T-helper 17 cell (primary cell): ENCODE data around the gene CCND2. TPM values are rescaled to one million over a fixed set of nuclear protein-coding genes. Genes with fewer than 3 reads are reported as not detected.

Source experiments
- ATAC-seq: fragments of 150-1000 bp; cut with Tn5 transposase; 2 replicates; pipeline ENCODE4 v1.10.0; 2021; ENCODE audit warnings: mild to moderate bottlenecking, moderate library complexity
- DNase-seq, 3 donors: peaks; one replicate each; pipeline versions ENCODE4 v3.0.0 to v3.0.0-alpha.2; 2020 to 2021
- H3K9me3 ChIP-seq: one replicate; pipeline ENCODE4 v1.7.0; 2013; ENCODE audit warnings: low read length, mild to moderate bottlenecking; ENCODE audit not compliant: control insufficient read depth, poor library complexity, severe bottlenecking
- H3K27ac Mint-ChIP-seq: one replicate; pipeline ENCODE4 v1.8.0; 2022; ENCODE audit warnings: mild to moderate bottlenecking, moderate library complexity, mixed read lengths
- H3K27me3 Mint-ChIP-seq: one replicate; pipeline ENCODE4 v1.8.0; 2022; ENCODE audit warnings: mixed read lengths
- H3K36me3 Mint-ChIP-seq: one replicate; pipeline ENCODE4 v1.8.0; 2022; ENCODE audit warnings: low read depth, mixed read lengths
- H3K4me1 Mint-ChIP-seq: one replicate; pipeline ENCODE4 v1.8.0; 2022; ENCODE audit warnings: mild to moderate bottlenecking, mixed read lengths
- H3K4me3 Mint-ChIP-seq: one replicate; pipeline ENCODE4 v1.8.0; 2022; ENCODE audit warnings: mild to moderate bottlenecking, moderate library complexity, mixed read lengths
- total RNA-seq, 4 donors: library from RNA in 2 of 4; stranded (reverse) in 2 of 4; gene quantifications; one replicate each; pipeline ENCODE4 v1.2.3 and lab custom pipeline; 2022 to 2026

The CCND2 gene
- 100 to 1,000 TPM; 197 to 225 TPM for total RNA-seq
- 410 to 488 reads per million in 2 donors for total RNA-seq (lab: John Stamatoyannopoulos, UW)

DNA sequence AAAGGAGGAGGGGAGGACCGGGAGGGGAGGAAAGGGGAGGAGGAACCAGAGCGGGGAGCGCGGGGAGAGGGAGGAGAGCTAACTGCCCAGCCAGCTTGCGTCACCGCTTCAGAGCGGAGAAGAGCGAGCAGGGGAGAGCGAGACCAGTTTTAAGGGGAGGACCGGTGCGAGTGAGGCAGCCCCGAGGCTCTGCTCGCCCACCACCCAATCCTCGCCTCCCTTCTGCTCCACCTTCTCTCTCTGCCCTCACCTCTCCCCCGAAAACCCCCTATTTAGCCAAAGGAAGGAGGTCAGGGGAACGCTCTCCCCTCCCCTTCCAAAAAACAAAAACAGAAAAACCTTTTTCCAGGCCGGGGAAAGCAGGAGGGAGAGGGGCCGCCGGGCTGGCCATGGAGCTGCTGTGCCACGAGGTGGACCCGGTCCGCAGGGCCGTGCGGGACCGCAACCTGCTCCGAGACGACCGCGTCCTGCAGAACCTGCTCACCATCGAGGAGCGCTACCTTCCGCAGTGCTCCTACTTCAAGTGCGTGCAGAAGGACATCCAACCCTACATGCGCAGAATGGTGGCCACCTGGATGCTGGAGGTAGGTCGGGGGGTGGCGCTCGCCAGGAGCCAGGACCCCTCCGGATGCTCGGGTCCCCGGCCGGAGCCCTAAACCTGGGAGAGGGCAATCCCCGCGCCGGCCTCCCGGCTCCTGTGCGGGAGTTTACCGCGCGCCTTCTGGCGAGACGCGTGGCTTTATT is at the start of gene CCND2:
Gene CCND2 (plus strand): TSS at position 111 of the 744 bp plus-strand sequence. CDS start 279 bp downstream, at position 390.
- H3K27me3 Mint-ChIP-seq = peaks cover under 1% of the 10 kb centered on the region
- H3K36me3 Mint-ChIP-seq = peaks cover 7% of the 10 kb centered on the region
- DNase-seq (peak; percentile 51 to 64 (median 59)), ATAC-seq (peak; percentile 21)
- peak within 1 kb of the TSS; percentile 97 for H3K4me3 Mint-ChIP-seq
- peaks cover 31% of the 10 kb centered on the region for H3K4me1 Mint-ChIP-seq
- H3K27ac Mint-ChIP-seq = peak within 1 kb of the TSS; percentile 97
- no peaks in the 10 kb centered on the region for H3K9me3 ChIP-seq

GRCh38 chr12:4224206-4224889 is 49.2 kb upstream of the CCND2 start:
- ATAC-seq (peak; percentile 42), DNase-seq (no peak)
- H3K4me3 Mint-ChIP-seq = peak overlapping the region; percentile 21
- peaks cover 18% of the 10 kb centered on the region for H3K4me1 Mint-ChIP-seq
- H3K9me3 ChIP-seq = no peaks in the 10 kb centered on the region
- no peak overlapping the region for H3K27ac Mint-ChIP-seq
- H3K36me3 Mint-ChIP-seq = peaks cover 2% of the 10 kb centered on the region
- H3K27me3 Mint-ChIP-seq = peaks cover 38% of the 10 kb centered on the region

DNA sequence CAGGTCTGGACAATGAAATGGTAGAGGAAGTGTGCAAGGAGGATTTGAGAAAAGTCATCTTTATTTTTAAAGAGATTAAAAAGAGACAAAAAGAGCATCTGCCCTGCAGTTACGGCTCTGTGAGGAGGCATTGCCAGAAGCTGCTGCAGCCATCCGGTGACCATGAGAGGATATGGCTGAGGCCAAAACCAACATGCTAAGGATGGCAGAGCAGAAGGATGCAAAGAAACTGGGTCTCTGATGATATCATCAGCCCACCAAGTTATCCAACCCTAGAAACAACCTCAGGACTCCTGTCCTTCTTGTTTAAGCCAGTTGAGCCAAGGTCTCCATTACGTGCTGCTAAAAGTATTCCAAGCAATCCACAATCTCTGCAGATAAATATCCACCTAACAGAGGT is 48.0 kb upstream of the CCND2 start:
- DNase-seq (no peak), ATAC-seq (no peak)
- no peaks in the 10 kb centered on the region for H3K9me3 ChIP-seq
- Mint-ChIP-seq H3K4me1 (peaks cover 22% of the 10 kb centered on the region), H3K4me3 (no peak overlapping the region), H3K36me3 (peaks cover 2% of the 10 kb centered on the region), H3K27ac (no peak overlapping the region), H3K27me3 (peaks cover 36% of the 10 kb centered on the region)

DNA sequence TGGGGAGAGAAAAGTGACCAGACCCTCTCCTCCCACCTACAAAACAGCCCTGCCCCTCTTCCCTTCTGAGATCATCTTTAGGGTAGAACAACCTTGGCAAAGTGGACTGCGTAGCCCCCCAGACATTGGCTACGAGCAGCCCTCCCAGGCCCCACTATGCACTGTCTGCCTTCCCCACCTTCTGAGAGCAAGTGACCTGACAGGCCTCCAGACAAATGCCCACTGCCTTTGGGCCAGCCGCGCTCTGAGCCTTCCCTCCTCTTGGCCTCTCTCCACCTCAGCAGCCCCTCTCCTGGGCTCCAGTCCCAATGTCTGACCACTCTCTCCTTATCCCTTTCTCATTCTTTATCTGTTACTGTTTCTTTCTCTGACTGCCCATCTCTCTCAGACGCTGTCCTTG is 46.5 kb upstream of the CCND2 start:
- DNase-seq (no peak), ATAC-seq (no peak)
- Mint-ChIP-seq H3K36me3 (peaks cover 2% of the 10 kb centered on the region), H3K4me1 (peaks cover 25% of the 10 kb centered on the region), H3K4me3 (no peak overlapping the region), H3K27ac (peak overlapping the region; percentile 69), H3K27me3 (peaks cover 40% of the 10 kb centered on the region)
- no peaks in the 10 kb centered on the region for H3K9me3 ChIP-seq

DNA sequence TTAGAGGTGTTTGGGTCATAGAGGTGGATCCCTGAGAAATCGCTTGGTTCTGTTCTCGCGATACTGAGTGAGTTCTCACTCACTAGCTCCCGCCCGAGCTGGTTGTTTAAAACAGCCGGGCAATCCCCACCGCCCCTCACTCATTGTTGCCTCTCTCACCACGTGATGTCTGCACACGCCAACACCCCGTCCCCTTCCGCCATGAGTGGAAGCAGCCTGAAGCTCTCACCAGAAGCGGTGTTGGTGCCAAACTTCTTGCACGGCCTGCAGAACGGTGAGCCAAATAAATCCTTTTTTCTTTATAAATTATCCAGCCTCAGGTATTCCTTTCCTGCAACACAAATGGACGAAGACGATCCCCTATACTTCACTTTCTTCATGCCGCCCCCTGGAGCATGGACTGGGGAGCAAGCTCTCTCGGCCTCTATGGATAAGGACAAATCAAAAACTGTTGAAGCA is 45.4 kb upstream of the CCND2 start:
- Mint-ChIP-seq H3K4me3 (no peak overlapping the region), H3K27ac (no peak overlapping the region), H3K4me1 (peaks cover 25% of the 10 kb centered on the region), H3K36me3 (peaks cover 2% of the 10 kb centered on the region), H3K27me3 (peaks cover 42% of the 10 kb centered on the region)
- DNase-seq (no peak), ATAC-seq (no peak)
- no peaks in the 10 kb centered on the region for H3K9me3 ChIP-seq

GRCh38 chr12:4230526-4230925 is 43.0 kb upstream of the CCND2 start:
- no peak overlapping the region for H3K27ac Mint-ChIP-seq
- no peak for ATAC-seq

DNA sequence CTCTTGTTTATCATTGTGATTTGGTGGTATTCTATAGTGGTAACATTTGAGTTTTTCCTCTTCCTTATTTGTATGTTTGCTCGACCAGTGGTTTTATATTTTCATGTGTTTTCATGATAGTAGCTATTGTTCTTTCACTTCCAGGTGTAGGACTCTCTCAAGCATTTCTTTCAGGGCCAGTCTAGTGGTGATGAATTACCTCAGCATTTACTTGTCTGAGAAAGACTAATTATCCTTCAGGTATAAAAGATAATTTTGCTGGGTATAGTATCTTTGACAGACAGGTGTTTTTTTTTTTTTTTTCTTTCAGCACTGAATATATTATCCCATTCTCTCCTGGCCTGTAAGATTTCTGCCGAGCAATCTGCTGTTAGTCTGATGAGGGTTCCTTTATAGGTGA is 35.0 kb upstream of the CCND2 start:
- Mint-ChIP-seq H3K27me3 (peaks cover 6% of the 10 kb centered on the region), H3K4me3 (no peak overlapping the region), H3K36me3 (peaks cover 2% of the 10 kb centered on the region), H3K27ac (no peak overlapping the region), H3K4me1 (peaks cover 4% of the 10 kb centered on the region)
- DNase-seq (no peak), ATAC-seq (no peak)
- H3K9me3 ChIP-seq = peaks cover 6% of the 10 kb centered on the region

More at GRCh38 chr12:4230526-4230925, 43.0 kb upstream of the CCND2 start:
- Mint-ChIP-seq H3K4me3 (no peak overlapping the region), H3K36me3 (peaks cover 2% of the 10 kb centered on the region), H3K4me1 (peaks cover 15% of the 10 kb centered on the region), H3K27me3 (peaks cover 21% of the 10 kb centered on the region)
- no peaks in the 10 kb centered on the region for H3K9me3 ChIP-seq
- no peak for DNase-seq

GRCh38 chr12:4239746-4240145 is 33.8 kb upstream of the CCND2 start:
- no peak for ATAC-seq

GRCh38 chr12:4240161-4240783 is 33.3 kb upstream of the CCND2 start:
- peaks cover 6% of the 10 kb centered on the region for H3K9me3 ChIP-seq
- Mint-ChIP-seq H3K36me3 (peaks cover 6% of the 10 kb centered on the region), H3K27me3 (peaks cover 23% of the 10 kb centered on the region), H3K27ac (no peak overlapping the region), H3K4me3 (no peak overlapping the region), H3K4me1 (peaks cover 6% of the 10 kb centered on the region)
- ATAC-seq (no peak), DNase-seq (no peak)

More at GRCh38 chr12:4239746-4240145, 33.8 kb upstream of the CCND2 start:
- H3K9me3 ChIP-seq = peaks cover 6% of the 10 kb centered on the region
- peaks cover 17% of the 10 kb centered on the region for H3K27me3 Mint-ChIP-seq
- peaks cover 6% of the 10 kb centered on the region for H3K36me3 Mint-ChIP-seq
- DNase-seq = no peak
- no peak overlapping the region for H3K27ac Mint-ChIP-seq
- H3K4me3 Mint-ChIP-seq = no peak overlapping the region
- peaks cover 4% of the 10 kb centered on the region for H3K4me1 Mint-ChIP-seq

DNA sequence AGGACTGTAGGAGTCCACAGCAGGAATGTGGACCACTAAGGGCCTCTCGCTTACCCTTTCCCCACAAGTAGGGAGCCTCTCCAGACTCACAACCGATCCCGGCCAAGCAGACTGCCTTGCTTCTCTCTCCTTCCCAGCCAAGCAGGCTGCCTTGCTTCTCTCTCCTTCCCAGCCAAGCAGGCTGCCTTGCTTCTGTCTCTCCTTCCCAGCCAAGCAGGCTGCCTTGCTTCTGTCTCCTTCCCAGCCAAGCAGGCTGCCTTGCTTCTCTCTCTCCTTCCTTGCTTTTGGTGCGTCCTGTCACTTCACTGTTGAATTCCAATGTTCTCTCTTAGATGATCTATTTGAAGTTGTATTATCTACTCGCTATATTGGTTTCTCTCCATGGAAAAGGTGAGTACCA is 32.6 kb upstream of the CCND2 start:
- H3K27ac Mint-ChIP-seq = no peak overlapping the region
- no peak overlapping the region for H3K4me3 Mint-ChIP-seq
- peaks cover 26% of the 10 kb centered on the region for H3K27me3 Mint-ChIP-seq
- peaks cover 6% of the 10 kb centered on the region for H3K4me1 Mint-ChIP-seq
- no peak for DNase-seq
- peaks cover 6% of the 10 kb centered on the region for H3K9me3 ChIP-seq
- no peak for ATAC-seq
- peaks cover 6% of the 10 kb centered on the region for H3K36me3 Mint-ChIP-seq

DNA sequence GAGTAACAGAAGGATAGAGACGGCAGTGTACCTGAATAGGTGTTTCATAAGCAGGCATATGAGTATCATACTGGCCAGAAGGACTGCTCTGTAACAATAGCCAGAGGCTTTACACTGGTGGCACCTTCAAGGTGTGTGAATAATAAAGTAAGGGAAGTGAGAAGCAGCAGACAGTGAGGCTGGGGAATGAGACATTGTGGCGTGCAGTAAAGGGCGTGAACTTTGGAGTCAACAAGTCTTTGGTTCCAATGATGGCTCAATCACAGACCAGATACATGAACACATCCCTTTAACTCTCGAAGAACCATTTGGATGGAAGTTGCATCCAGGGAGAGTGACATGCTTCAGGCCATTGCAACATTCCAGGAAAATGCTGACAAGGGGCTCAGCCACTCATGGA is 32.0 kb upstream of the CCND2 start:
- peaks cover 26% of the 10 kb centered on the region for H3K27me3 Mint-ChIP-seq
- peaks cover 6% of the 10 kb centered on the region for H3K9me3 ChIP-seq
- no peak overlapping the region for H3K27ac Mint-ChIP-seq
- H3K4me3 Mint-ChIP-seq = no peak overlapping the region
- ATAC-seq (no peak), DNase-seq (no peak)
- H3K36me3 Mint-ChIP-seq = peaks cover 6% of the 10 kb centered on the region
- H3K4me1 Mint-ChIP-seq = peaks cover 6% of the 10 kb centered on the region

DNA sequence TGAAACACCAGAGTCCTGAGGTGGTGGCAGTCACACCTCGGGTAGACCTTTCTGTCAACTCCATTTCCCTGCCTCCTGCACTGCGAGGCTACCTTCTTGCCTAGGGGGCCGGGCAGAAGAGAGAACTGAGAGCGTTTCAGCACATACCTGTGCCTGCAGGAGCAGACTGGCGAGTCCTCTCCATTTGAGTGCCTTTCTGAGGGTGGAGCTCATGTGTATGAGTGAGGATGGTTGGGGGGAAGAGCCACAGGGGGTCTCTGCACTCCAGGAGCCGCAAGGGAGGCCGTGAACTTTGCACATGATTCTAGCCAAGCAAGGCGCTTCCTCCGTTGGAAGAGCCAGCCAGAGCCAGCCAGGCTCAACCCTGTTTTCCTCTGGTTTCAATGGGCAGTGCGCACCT is 31.0 kb upstream of the CCND2 start:
- H3K4me1 Mint-ChIP-seq = peaks cover 6% of the 10 kb centered on the region
- H3K36me3 Mint-ChIP-seq = peaks cover 3% of the 10 kb centered on the region
- ATAC-seq = no peak
- no peak for DNase-seq
- H3K4me3 Mint-ChIP-seq = no peak overlapping the region
- H3K27me3 Mint-ChIP-seq = peaks cover 26% of the 10 kb centered on the region
- no peak overlapping the region for H3K27ac Mint-ChIP-seq
- H3K9me3 ChIP-seq = peaks cover 5% of the 10 kb centered on the region

DNA sequence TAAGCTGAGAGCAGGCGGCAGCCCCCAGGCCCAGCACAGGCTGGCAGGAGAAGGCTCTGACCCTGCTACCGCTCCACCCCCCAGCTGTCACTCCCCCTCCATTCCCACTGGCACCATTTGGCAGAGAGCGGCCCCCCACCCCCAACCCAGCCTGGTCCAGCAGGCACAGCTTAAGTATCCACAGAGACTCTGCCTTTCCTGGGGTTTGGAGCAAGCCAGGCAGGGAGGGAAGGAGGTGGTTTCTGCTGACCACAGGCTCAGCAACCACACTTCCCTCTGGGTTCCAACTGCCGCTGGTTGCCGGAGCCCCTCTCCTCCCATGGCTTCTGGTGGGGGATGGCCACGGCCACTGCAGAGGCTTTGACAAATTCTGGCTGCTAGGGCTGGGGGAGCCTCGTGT is 30.5 kb upstream of the CCND2 start:
- Mint-ChIP-seq H3K27me3 (peaks cover 26% of the 10 kb centered on the region), H3K4me1 (peaks cover 6% of the 10 kb centered on the region), H3K27ac (no peak overlapping the region), H3K36me3 (peaks cover 3% of the 10 kb centered on the region), H3K4me3 (no peak overlapping the region)
- DNase-seq (no peak), ATAC-seq (no peak)
- peaks cover 3% of the 10 kb centered on the region for H3K9me3 ChIP-seq
